Measurements from ENCODE around the gene CLEC4C.

The CLEC4C gene

DNA sequence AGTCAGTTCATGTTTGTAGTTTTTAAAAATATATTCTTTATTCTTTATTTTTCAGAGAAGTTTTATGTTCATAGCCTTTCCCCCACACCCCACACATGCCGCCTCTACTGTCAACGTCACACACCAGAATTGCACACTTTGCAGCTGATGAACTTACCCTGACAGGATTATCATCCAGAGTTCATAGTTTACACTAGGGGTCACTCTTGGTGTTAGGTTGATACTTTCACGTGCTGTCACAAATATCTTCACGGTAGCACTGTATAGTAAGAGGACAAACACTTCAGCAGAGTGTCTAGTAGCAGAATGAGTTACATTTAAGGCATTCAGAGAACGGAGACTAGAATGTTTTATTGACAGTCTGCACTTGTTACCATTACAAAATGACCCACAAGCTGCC, 30.8 kb downstream of the CLEC4C start:
- no peak for TF ChIP-seq POLR2AphosphoS5 (IDR thresholded peaks at IDR 0.05; ENCODE audit: low read depth, low read length)
- no peak for TF ChIP-seq TAF1 (IDR thresholded peaks at IDR 0.05; ENCODE audit: borderline replicate concordance, insufficient read depth, low read length)
- TF ChIP-seq FOXP2 (optimal IDR thresholded peaks at IDR 0.05; ENCODE audit: borderline replicate concordance, extremely low read depth, extremely low read length, insufficient read depth), result no peak
- TF ChIP-seq, protein P1, sequence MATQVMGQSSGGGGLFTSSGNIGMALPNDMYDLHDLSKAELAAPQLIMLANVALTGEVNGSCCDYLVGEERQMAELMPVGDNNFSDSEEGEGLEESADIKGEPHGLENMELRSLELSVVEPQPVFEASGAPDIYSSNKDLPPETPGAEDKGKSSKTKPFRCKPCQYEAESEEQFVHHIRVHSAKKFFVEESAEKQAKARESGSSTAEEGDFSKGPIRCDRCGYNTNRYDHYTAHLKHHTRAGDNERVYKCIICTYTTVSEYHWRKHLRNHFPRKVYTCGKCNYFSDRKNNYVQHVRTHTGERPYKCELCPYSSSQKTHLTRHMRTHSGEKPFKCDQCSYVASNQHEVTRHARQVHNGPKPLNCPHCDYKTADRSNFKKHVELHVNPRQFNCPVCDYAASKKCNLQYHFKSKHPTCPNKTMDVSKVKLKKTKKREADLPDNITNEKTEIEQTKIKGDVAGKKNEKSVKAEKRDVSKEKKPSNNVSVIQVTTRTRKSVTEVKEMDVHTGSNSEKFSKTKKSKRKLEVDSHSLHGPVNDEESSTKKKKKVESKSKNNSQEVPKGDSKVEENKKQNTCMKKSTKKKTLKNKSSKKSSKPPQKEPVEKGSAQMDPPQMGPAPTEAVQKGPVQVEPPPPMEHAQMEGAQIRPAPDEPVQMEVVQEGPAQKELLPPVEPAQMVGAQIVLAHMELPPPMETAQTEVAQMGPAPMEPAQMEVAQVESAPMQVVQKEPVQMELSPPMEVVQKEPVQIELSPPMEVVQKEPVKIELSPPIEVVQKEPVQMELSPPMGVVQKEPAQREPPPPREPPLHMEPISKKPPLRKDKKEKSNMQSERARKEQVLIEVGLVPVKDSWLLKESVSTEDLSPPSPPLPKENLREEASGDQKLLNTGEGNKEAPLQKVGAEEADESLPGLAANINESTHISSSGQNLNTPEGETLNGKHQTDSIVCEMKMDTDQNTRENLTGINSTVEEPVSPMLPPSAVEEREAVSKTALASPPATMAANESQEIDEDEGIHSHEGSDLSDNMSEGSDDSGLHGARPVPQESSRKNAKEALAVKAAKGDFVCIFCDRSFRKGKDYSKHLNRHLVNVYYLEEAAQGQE (IDR thresholded peaks at IDR 0.05; ENCODE audit: insufficient read depth in 1 of 2, low read depth in 2 of 2, low read length in 2 of 2), result no peak
- TF ChIP-seq SIN3A (IDR thresholded peaks at IDR 0.05; ENCODE audit: borderline replicate concordance, insufficient read depth, low read length), result no peak

DNA sequence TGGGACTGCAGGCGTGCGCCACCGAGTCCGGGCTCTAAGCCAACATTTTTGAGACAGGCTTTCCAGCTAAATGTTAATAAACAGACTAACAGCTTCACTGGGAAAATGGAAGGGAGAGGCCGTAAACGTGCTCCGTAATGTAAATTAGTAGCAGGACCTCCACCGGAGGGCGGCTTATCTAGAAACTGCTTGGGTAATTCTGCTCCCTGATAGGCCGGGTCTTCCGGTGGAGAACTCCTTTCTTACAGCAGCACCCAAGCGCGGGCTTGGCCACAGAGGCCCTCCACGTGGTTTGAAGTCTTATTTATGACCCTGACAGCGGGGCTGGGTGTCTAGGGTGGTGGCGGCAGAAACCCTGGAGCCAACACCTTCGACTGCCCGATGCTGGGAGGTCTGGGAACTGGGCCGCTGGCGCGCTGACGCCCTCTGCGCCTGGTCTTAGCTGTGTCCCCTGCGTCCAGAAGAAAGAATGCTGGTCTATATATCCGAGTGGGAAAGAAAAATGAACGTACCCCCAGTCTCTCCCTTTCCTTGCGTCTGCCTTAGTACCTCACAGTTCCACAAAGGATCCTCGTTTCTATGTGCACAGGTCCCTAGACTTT, 34.2 kb downstream of the CLEC4C start:
- no peak for TF ChIP-seq POLR2AphosphoS5 (IDR thresholded peaks at IDR 0.05; ENCODE audit: low read depth, low read length)
- no peak for TF ChIP-seq TAF1 (IDR thresholded peaks at IDR 0.05; ENCODE audit: borderline replicate concordance, insufficient read depth, low read length)
- TF ChIP-seq, protein P1 (IDR thresholded peaks at IDR 0.05; ENCODE audit: insufficient read depth in 1 of 2, low read depth in 2 of 2, low read length in 2 of 2), result no peak
- TF ChIP-seq FOXP2 (optimal IDR thresholded peaks at IDR 0.05; ENCODE audit: borderline replicate concordance, extremely low read depth, extremely low read length, insufficient read depth), result no peak
- TF ChIP-seq SIN3A (IDR thresholded peaks at IDR 0.05; ENCODE audit: borderline replicate concordance, insufficient read depth, low read length), result no peak

GRCh38 chr12:7711133-7711532, 36.0 kb downstream of the CLEC4C start, which contains the start of gene DPPA3:
Gene DPPA3, plus strand, starts transcription at chr12:7711433. Its CDS starts 138 bp downstream, at chr12:7711571.
- TF ChIP-seq SIN3A (IDR thresholded peaks at IDR 0.05; ENCODE audit: borderline replicate concordance, insufficient read depth, low read length), result no peak
- TF ChIP-seq FOXP2 (optimal IDR thresholded peaks at IDR 0.05; ENCODE audit: borderline replicate concordance, extremely low read depth, extremely low read length, insufficient read depth), result no peak
- TF ChIP-seq TAF1 (IDR thresholded peaks at IDR 0.05; ENCODE audit: borderline replicate concordance, insufficient read depth, low read length), result no peak
- TF ChIP-seq POLR2AphosphoS5 (IDR thresholded peaks at IDR 0.05; ENCODE audit: low read depth, low read length), result no peak
- TF ChIP-seq, protein P1 (IDR thresholded peaks at IDR 0.05; ENCODE audit: insufficient read depth in 1 of 2, low read depth in 2 of 2, low read length in 2 of 2), result no peak

DNA sequence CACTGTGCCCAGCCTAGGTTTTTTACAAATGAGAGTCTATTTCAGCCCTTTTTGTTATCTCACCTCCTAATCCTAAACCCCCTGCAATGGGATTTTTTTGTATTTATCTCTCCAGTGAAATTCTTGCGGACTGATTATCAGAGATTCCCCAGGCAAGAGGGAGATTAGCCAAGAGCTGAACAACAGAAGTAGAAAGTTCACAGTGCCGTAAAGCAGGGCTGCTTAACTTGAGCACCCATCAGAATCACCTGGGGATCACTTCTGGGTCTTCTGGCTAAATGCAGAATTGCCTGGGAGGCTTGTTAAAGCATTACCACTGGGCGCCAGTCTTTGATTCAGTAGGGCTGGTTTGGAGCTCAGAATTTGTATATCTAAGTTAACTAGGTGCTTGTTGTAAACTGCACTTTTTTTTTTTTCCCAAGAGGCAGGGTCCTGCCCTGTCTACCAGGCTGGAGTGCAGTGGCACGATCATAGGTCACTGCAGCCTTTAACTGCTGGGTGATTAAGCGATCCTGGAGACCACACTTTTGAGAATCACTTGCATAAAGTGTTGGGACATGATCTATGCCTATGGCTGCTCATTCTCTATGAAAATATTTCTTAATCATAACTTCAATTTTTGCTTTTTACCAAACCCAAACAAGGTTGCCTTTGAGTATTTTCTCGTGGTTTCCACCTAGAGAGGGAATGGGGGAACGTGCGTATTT, 37.1 kb downstream of the CLEC4C start:
- TF ChIP-seq TAF1 (IDR thresholded peaks at IDR 0.05; ENCODE audit: borderline replicate concordance, insufficient read depth, low read length), result no peak
- no peak for TF ChIP-seq POLR2AphosphoS5 (IDR thresholded peaks at IDR 0.05; ENCODE audit: low read depth, low read length)
- TF ChIP-seq SIN3A (IDR thresholded peaks at IDR 0.05; ENCODE audit: borderline replicate concordance, insufficient read depth, low read length), result no peak
- no peak for TF ChIP-seq FOXP2 (optimal IDR thresholded peaks at IDR 0.05; ENCODE audit: borderline replicate concordance, extremely low read depth, extremely low read length, insufficient read depth)
- TF ChIP-seq, protein P1 (IDR thresholded peaks at IDR 0.05; ENCODE audit: insufficient read depth in 1 of 2, low read depth in 2 of 2, low read length in 2 of 2), result no peak
